Measurements from ENCODE around the gene CCDC201.
"Not testable (repeated sequence)": the region's sequence is repeated elsewhere in the genome, so short reads cannot be mapped to it uniquely, and the experiment has no call there.

Gene CCDC201

DNA sequence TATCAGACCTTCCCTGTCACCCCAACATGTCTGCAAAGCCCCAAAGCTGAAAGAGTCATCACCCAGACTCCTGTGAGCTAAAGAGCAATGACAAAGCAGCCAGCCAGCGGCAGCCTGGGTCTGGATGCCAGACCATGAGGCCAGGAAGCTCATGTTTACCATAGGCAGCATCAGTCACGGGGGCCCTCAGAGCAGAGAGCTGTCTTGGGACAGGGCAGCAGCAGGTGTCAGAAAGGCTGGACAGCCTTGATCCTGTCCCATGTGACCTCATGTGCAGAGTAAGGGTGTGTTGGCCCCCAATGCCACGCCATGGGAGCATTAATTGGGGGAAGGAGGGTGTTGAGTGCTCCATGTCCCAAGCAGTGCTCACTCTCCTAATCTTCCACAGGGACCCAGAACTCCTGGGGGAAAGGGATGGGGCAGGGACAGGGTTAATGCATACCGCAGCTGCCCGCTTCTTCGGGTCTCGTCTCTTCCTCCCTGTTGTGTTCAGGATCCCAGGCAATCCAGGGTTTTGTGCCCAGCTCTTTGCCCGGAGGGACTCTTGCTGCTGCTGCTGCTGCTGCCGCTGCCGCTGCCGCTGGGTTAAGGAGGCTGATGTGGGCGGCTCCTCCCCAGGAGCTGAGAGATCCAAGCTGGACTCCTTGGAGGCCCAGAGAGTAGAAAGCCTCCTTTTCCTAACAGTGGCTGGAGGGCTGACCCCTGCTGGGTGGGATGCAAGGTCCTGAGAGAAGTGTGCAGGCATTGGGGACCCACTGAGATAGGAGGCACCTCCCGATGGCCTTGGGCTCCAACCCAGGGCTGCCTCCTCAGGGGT lies 7.1 kb downstream of the CCDC201 start:
- H3F3A ChIP-seq (ENCODE audit: insufficient read depth, low read length) = no peaks in the 10 kb centered on the region
- no peaks in the 10 kb centered on the region for H3K9me3 ChIP-seq (replicated peaks; ENCODE audit: insufficient read depth, low read length)
- no peak overlapping the region for H3K27ac ChIP-seq (ENCODE audit: low read length)
- no peak overlapping the region for H3K4me3 ChIP-seq (ENCODE audit: low read length)
- H4K20me1 ChIP-seq (ENCODE audit: insufficient read depth, low read length) = no peaks in the 10 kb centered on the region
- no peak for DNase-seq
- no peaks in the 10 kb centered on the region for H3K36me3 ChIP-seq (replicated peaks; ENCODE audit: insufficient read depth, low read length)
- no peak overlapping the region for H3K4me2 ChIP-seq (ENCODE audit: low read depth, low read length)
- no peaks in the 10 kb centered on the region for H3K4me1 ChIP-seq (ENCODE audit: low read length)
- H3K79me2 ChIP-seq (ENCODE audit: low read length) = no peaks in the 10 kb centered on the region
- no peak overlapping the region for H3K9ac ChIP-seq (ENCODE audit: low read length)
- no peaks in the 10 kb centered on the region for H3K9me2 ChIP-seq (replicated peaks; ENCODE audit: insufficient read depth, low read length)
- no peak overlapping the region for H2AFZ ChIP-seq (ENCODE audit: low read length)
- no peaks in the 10 kb centered on the region for H3K27me3 ChIP-seq (replicated peaks; ENCODE audit: insufficient read depth, low read length)
- TF ChIP-seq, protein P1, sequence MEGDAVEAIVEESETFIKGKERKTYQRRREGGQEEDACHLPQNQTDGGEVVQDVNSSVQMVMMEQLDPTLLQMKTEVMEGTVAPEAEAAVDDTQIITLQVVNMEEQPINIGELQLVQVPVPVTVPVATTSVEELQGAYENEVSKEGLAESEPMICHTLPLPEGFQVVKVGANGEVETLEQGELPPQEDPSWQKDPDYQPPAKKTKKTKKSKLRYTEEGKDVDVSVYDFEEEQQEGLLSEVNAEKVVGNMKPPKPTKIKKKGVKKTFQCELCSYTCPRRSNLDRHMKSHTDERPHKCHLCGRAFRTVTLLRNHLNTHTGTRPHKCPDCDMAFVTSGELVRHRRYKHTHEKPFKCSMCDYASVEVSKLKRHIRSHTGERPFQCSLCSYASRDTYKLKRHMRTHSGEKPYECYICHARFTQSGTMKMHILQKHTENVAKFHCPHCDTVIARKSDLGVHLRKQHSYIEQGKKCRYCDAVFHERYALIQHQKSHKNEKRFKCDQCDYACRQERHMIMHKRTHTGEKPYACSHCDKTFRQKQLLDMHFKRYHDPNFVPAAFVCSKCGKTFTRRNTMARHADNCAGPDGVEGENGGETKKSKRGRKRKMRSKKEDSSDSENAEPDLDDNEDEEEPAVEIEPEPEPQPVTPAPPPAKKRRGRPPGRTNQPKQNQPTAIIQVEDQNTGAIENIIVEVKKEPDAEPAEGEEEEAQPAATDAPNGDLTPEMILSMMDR (IDR thresholded peaks at IDR 0.05; ENCODE audit: low read length) = no peak
- TF ChIP-seq EZH2phosphoT487 (IDR thresholded peaks at IDR 0.05; ENCODE audit: low read length) (no peak), EZH2 (optimal IDR thresholded peaks at IDR 0.05; ENCODE audit: low read depth, low read length) (no peak)

DNA sequence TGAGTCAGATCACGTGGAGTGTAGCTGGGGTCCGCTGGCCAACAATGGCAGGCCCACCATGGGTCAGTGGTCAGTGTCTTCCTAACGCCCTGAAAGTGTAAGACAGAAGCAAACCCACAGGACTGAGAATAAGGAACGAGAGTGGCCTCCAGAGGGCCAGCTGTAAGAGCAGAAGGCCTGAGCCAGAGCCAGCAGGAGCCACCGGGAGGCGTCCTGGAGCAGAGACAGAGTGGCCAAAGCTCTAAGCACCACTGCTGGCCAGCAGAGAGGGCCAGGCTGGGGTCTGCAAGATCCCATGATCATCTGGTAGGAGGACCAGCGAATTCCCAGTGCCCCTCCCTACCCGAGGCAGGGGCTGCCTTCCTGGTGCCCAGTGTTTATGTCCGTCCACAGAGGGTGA lies 9.2 kb downstream of the CCDC201 start:
- TF ChIP-seq EZH2phosphoT487 (IDR thresholded peaks at IDR 0.05; ENCODE audit: low read length) = no peak
- TF ChIP-seq, protein P1 (IDR thresholded peaks at IDR 0.05; ENCODE audit: low read length) = peak; percentile 24
- Histone ChIP-seq H3K36me3 (replicated peaks; ENCODE audit: insufficient read depth, low read length) (no peaks in the 10 kb centered on the region), H3K9me2 (replicated peaks; ENCODE audit: insufficient read depth, low read length) (no peaks in the 10 kb centered on the region), H3K27me3 (replicated peaks; ENCODE audit: insufficient read depth, low read length) (no peaks in the 10 kb centered on the region), H3K9ac (ENCODE audit: low read length) (no peak overlapping the region), H3F3A (ENCODE audit: insufficient read depth, low read length) (no peaks in the 10 kb centered on the region), H3K27ac (ENCODE audit: low read length) (no peak overlapping the region), H3K4me2 (ENCODE audit: low read depth, low read length) (no peak overlapping the region), H4K20me1 (ENCODE audit: insufficient read depth, low read length) (no peaks in the 10 kb centered on the region), H2AFZ (ENCODE audit: low read length) (no peak overlapping the region), H3K4me3 (ENCODE audit: low read length) (no peak overlapping the region), H3K79me2 (ENCODE audit: low read length) (no peaks in the 10 kb centered on the region), H3K9me3 (replicated peaks; ENCODE audit: insufficient read depth, low read length) (no peaks in the 10 kb centered on the region), H3K4me1 (ENCODE audit: low read length) (no peaks in the 10 kb centered on the region)
- no peak for DNase-seq

DNA sequence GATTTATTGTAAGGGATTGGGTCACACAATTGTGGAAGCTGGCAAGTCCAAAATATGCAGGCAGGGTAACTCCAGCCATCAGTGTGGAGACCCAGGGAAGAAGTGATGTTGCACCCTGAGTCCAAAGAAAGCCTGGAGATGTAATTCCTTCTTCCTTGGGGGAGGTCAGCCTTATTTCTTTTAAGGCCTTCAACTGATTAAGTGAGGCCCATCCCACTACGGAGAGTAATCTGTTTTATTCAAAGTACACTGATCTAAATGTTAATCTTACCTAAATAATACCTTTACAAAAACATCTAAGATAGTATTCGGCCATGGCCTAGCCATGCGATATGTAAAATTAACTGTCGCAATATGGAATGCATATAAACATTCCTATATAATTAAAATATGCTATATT lies 16.0 kb downstream of the CCDC201 start:
- H3F3A ChIP-seq (ENCODE audit: insufficient read depth, low read length); H3K27ac ChIP-seq (ENCODE audit: low read length); H3K9me2 ChIP-seq (replicated peaks; ENCODE audit: insufficient read depth, low read length); H3K4me1 ChIP-seq (ENCODE audit: low read length); H3K9me3 ChIP-seq (replicated peaks; ENCODE audit: insufficient read depth, low read length); H4K20me1 ChIP-seq (ENCODE audit: insufficient read depth, low read length); H3K4me3 ChIP-seq (ENCODE audit: low read length); H3K27me3 ChIP-seq (replicated peaks; ENCODE audit: insufficient read depth, low read length); H3K79me2 ChIP-seq (ENCODE audit: low read length); H3K36me3 ChIP-seq (replicated peaks; ENCODE audit: insufficient read depth, low read length); H3K4me2 ChIP-seq (ENCODE audit: low read depth, low read length); H3K9ac ChIP-seq (ENCODE audit: low read length); DNase-seq; H2AFZ ChIP-seq (ENCODE audit: low read length): not testable (repeated sequence)

DNA sequence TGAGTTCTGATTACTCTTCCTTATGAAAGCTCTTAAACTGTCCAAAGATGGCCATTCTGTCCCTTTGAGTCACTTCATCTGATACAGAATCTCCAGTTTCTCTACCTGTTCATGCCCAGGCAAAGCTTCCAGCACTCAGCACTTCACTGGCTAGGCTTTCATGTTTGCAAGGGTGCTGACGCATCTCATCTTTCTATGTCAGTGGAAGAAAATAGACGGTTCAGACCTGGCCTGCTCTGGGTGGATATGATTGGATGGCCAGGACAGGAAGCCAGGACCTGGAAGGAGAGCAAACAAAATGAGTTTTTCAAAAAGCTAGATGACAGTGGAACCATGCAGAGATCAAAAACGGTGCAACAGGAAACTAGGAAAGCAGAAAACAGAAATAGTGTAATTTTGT lies 17.2 kb downstream of the CCDC201 start:
- H3K27me3 ChIP-seq (replicated peaks; ENCODE audit: insufficient read depth, low read length) = not testable (repeated sequence)

DNA sequence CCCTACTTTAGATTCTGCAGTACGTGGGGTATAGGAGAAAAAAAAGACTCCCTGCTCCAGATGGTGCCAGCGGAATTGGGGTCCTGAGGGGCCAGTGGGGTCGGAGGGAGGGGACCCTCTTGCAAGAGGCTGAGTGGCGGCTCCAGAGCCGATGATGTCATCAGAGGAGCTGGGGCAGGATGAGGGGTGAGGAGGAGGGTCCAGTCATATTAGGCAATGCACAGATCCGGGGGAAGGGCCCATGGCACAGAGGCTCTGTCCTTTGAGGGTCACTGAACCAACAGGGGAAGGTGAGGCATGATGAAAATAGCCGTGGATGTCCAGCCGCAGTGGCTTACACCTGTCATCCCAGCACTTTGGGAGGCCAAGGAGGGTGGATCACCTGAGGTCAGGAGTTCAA lies 19.4 kb downstream of the CCDC201 start:
- not testable (repeated sequence) for H3K27me3 ChIP-seq (replicated peaks; ENCODE audit: insufficient read depth, low read length); H2AFZ ChIP-seq (ENCODE audit: low read length); H3K4me1 ChIP-seq (ENCODE audit: low read length); H3K9ac ChIP-seq (ENCODE audit: low read length); H3K4me2 ChIP-seq (ENCODE audit: low read depth, low read length); H3K9me3 ChIP-seq (replicated peaks; ENCODE audit: insufficient read depth, low read length); H3F3A ChIP-seq (ENCODE audit: insufficient read depth, low read length); H3K9me2 ChIP-seq (replicated peaks; ENCODE audit: insufficient read depth, low read length); H4K20me1 ChIP-seq (ENCODE audit: insufficient read depth, low read length); H3K4me3 ChIP-seq (ENCODE audit: low read length); DNase-seq; H3K79me2 ChIP-seq (ENCODE audit: low read length); H3K36me3 ChIP-seq (replicated peaks; ENCODE audit: insufficient read depth, low read length); H3K27ac ChIP-seq (ENCODE audit: low read length)

More for the DNA sequence above, 17.2 kb downstream of the CCDC201 start:
- not testable (repeated sequence) for H3K36me3 ChIP-seq (replicated peaks; ENCODE audit: insufficient read depth, low read length); H4K20me1 ChIP-seq (ENCODE audit: insufficient read depth, low read length); H3K79me2 ChIP-seq (ENCODE audit: low read length); H3K4me3 ChIP-seq (ENCODE audit: low read length); H3K4me2 ChIP-seq (ENCODE audit: low read depth, low read length); H3K9me2 ChIP-seq (replicated peaks; ENCODE audit: insufficient read depth, low read length); DNase-seq; H3K9ac ChIP-seq (ENCODE audit: low read length); H3K27ac ChIP-seq (ENCODE audit: low read length); H3K4me1 ChIP-seq (ENCODE audit: low read length); H3K9me3 ChIP-seq (replicated peaks; ENCODE audit: insufficient read depth, low read length); H3F3A ChIP-seq (ENCODE audit: insufficient read depth, low read length); H2AFZ ChIP-seq (ENCODE audit: low read length)

DNA sequence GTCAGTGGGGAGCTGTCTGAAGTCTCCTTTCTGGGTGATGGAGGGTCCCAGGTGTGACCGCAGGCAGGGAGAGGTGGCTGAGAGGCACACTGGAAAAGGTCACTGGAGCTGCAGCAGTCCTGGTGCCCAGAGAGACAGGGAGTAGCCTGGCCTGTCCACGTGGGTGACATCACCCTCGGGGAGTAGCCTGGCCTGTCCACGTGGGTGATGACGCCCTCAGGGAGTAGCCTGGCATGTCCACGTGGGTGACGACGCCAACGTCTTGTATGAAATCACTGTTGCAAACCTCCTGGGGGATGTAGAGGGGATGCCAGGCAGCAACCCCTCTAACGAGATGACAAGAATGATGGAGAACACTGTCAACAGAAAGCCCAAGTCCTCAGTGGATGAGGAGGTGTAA lies 19.9 kb downstream of the CCDC201 start:
- not testable (repeated sequence) for H4K20me1 ChIP-seq (ENCODE audit: insufficient read depth, low read length); H3K4me1 ChIP-seq (ENCODE audit: low read length); H3K9ac ChIP-seq (ENCODE audit: low read length); H3K27me3 ChIP-seq (replicated peaks; ENCODE audit: insufficient read depth, low read length); H3K27ac ChIP-seq (ENCODE audit: low read length); H3K4me2 ChIP-seq (ENCODE audit: low read depth, low read length); H2AFZ ChIP-seq (ENCODE audit: low read length); DNase-seq; H3K4me3 ChIP-seq (ENCODE audit: low read length); H3K36me3 ChIP-seq (replicated peaks; ENCODE audit: insufficient read depth, low read length); H3K9me2 ChIP-seq (replicated peaks; ENCODE audit: insufficient read depth, low read length); H3K79me2 ChIP-seq (ENCODE audit: low read length); H3F3A ChIP-seq (ENCODE audit: insufficient read depth, low read length); H3K9me3 ChIP-seq (replicated peaks; ENCODE audit: insufficient read depth, low read length)
